ENCODE results near the gene MGMT. TPM values are rescaled to one million over a fixed set of nuclear protein-coding genes. Genes with fewer than 3 reads are reported as not detected.

Gene MGMT
- total and polyA plus RNA-seq, 2 experiments from 2014 or later, result 19.3 to 21.9 TPM

GRCh38 chr10:129613377-129613980 lies 146.4 kb downstream of the MGMT start:
- Histone ChIP-seq H2AFZ (no peak overlapping the region), H3K4me1 (ENCODE audit: insufficient read depth) (no peaks in the 10 kb centered on the region), H3K27me3 (ENCODE audit: insufficient read depth) (no peaks in the 10 kb centered on the region), H3K36me3 (ENCODE audit: insufficient read depth) (no peaks in the 10 kb centered on the region), H3K27ac (ENCODE audit: low read depth) (no peak overlapping the region), H3F3A (replicated peaks; ENCODE audit: low read depth) (no peaks in the 10 kb centered on the region), H3K4me3 (no peak overlapping the region), H3K4me2 (no peak overlapping the region), H3K79me2 (replicated peaks; ENCODE audit: insufficient read depth) (no peaks in the 10 kb centered on the region), H4K20me1 (replicated peaks; ENCODE audit: insufficient read depth) (0 out of 2 replicates have a peak, but pooled peaks cover 2% of the 10 kb centered on the region), H3K9me2 (ENCODE audit: insufficient read depth) (peaks cover 14% of the 10 kb centered on the region; the same call in 1 of the 2 replicates)
- peaks cover 8% of the 10 kb centered on the region for H3K4me1 Mint-ChIP-seq
- H3K4me3 Mint-ChIP-seq, result no peak overlapping the region
- H3K36me3 Mint-ChIP-seq (ENCODE audit: low read depth), result no peaks in the 10 kb centered on the region
- no peaks in the 10 kb centered on the region for H3K9me3 Mint-ChIP-seq
- TF ChIP-seq CTCF (conservative IDR thresholded peaks at IDR 0.05; ENCODE audit: low read depth in 2 of 2) (no peak), EZH2 (IDR thresholded peaks at IDR 0.05; ENCODE audit: low read depth, unreplicated experiment) (no peak), CREB1 (CRISPR knock-in tag; IDR thresholded peaks at IDR 0.05; ENCODE audit: low read depth) (no peak), ZNF331 (CRISPR knock-in tag; IDR thresholded peaks at IDR 0.05; ENCODE audit: low read depth) (no peak), ZNF462 (CRISPR knock-in tag; IDR thresholded peaks at IDR 0.05) (no peak), POLR2AphosphoS5 (IDR thresholded peaks at IDR 0.05; ENCODE audit: low read depth) (no peak), STAT1 (IDR thresholded peaks at IDR 0.05; ENCODE audit: unreplicated experiment) (no peak), NANOG (IDR thresholded peaks at IDR 0.05; ENCODE audit: borderline replicate concordance) (no peak), REST (IDR thresholded peaks at IDR 0.05; ENCODE audit: unreplicated experiment) (no peak), EZH2phosphoT487 (IDR thresholded peaks at IDR 0.05; ENCODE audit: unreplicated experiment) (no peak), ZNF114 (CRISPR knock-in tag; IDR thresholded peaks at IDR 0.05) (no peak), ETS1 (IDR thresholded peaks at IDR 0.05) (no peak), JUNB (IDR thresholded peaks at IDR 0.05; ENCODE audit: unreplicated experiment) (no peak)
- H3K27me3 Mint-ChIP-seq (ENCODE audit: insufficient read depth, low read depth, poor library complexity), result peaks cover 6% of the 10 kb centered on the region
- peak overlapping the region; percentile 39; the same call in 1 of the 2 replicates for H3K27ac Mint-ChIP-seq
- ATAC-seq (no peak), DNase-seq (ENCODE audit: low spot score) (no peak)
